Kidney tubule cell (primary cell): ENCODE data around the gene SLC25A21.

Experiments used
- DNase-seq: peaks from one replicate; pipeline ENCODE4 v3.0.0-alpha.2; 2018; ENCODE audit warnings: low spot score

The SLC25A21 gene

GRCh38 chr14:36757734-36758601 lies 414.4 kb downstream of the SLC25A21 start:
- DNase-seq, result no peak

- DNase-seq, result no peak
Observed at GRCh38 chr14:36756226-36756625, 416.2 kb downstream of the SLC25A21 start.

- no peak for DNase-seq
Observed at GRCh38 chr14:36755756-36756155, 416.6 kb downstream of the SLC25A21 start.

- DNase-seq, result no peak
Observed at GRCh38 chr14:36751920-36752319, 420.5 kb downstream of the SLC25A21 start.

- DNase-seq, result no peak
Observed at GRCh38 chr14:36751106-36751505, 421.3 kb downstream of the SLC25A21 start.

- DNase-seq, result no peak
Observed at GRCh38 chr14:36750244-36750643, 422.2 kb downstream of the SLC25A21 start.

GRCh38 chr14:36748610-36749213 lies 423.7 kb downstream of the SLC25A21 start:
- DNase-seq, result no peak

GRCh38 chr14:36747411-36748184 lies 424.8 kb downstream of the SLC25A21 start:
- peak; percentile 6 for DNase-seq

- no peak for DNase-seq
Observed at GRCh38 chr14:36746872-36747271, 425.5 kb downstream of the SLC25A21 start.

- no peak for DNase-seq
Observed at GRCh38 chr14:36741858-36742257, 430.5 kb downstream of the SLC25A21 start.

- no peak for DNase-seq
Observed at GRCh38 chr14:36738269-36738668, 434.1 kb downstream of the SLC25A21 start.

- no peak for DNase-seq
Observed at GRCh38 chr14:36726128-36726527, 446.3 kb downstream of the SLC25A21 start.

- no peak for DNase-seq
Observed at GRCh38 chr14:36724162-36724561, 448.2 kb downstream of the SLC25A21 start.

GRCh38 chr14:36723530-36723929 lies 448.9 kb downstream of the SLC25A21 start:
- DNase-seq, result no peak

- no peak for DNase-seq
Observed at GRCh38 chr14:36721877-36722276, 450.5 kb downstream of the SLC25A21 start.

GRCh38 chr14:36720657-36721056 lies 451.7 kb downstream of the SLC25A21 start:
- DNase-seq, result no peak

GRCh38 chr14:36719823-36720222 lies 452.6 kb downstream of the SLC25A21 start:
- no peak for DNase-seq

GRCh38 chr14:36718216-36718615 lies 454.2 kb downstream of the SLC25A21 start:
- DNase-seq, result no peak

GRCh38 chr14:36717363-36717762 lies 455.0 kb downstream of the SLC25A21 start:
- DNase-seq, result no peak

- no peak for DNase-seq
Observed at GRCh38 chr14:36716614-36717184, 455.7 kb downstream of the SLC25A21 start.

GRCh38 chr14:36713960-36714703 lies 458.3 kb downstream of the SLC25A21 start:
- no peak for DNase-seq

GRCh38 chr14:36707570-36707969 lies 464.8 kb downstream of the SLC25A21 start:
- DNase-seq, result no peak
